Stomach (tissue), 4 donors: Measurements from ENCODE around the gene RND1.

Experiments
- EP300 ChIP-seq: sonication (generic); formaldehyde crosslinking; IDR thresholded peaks from one replicate; pipeline ENCODE4 v1.6.1; 2017; ENCODE audit warnings: antibody characterized with exemption
- POLR2A ChIP-seq, 4 donors: fragments of 450-650 bp; IDR thresholded peaks; one replicate each; pipeline ENCODE4 v1.6.1; 2016; ENCODE audit warnings: antibody characterized with exemption in 4 of 4, control low read depth in 2 of 4, mild to moderate bottlenecking in 1 of 4, moderate library complexity in 1 of 4
- TF ChIP-seq, protein P1 (sequence below), 7 experiments: fragments of 450-650 bp in 4 of 7; fragments of 200-600 bp in 3 of 7; sonication (generic) in 3 of 7; IDR thresholded peaks; one replicate each; pipeline ENCODE4 v1.5.1; 2016 to 2019; ENCODE audit warnings: antibody characterized with exemption in 7 of 7, control low read depth in 2 of 7, mild to moderate bottlenecking in 1 of 7

GRCh38 chr12:48827026-48827425 lies 38.6 kb downstream of the RND1 start:
- TF ChIP-seq, protein P1, sequence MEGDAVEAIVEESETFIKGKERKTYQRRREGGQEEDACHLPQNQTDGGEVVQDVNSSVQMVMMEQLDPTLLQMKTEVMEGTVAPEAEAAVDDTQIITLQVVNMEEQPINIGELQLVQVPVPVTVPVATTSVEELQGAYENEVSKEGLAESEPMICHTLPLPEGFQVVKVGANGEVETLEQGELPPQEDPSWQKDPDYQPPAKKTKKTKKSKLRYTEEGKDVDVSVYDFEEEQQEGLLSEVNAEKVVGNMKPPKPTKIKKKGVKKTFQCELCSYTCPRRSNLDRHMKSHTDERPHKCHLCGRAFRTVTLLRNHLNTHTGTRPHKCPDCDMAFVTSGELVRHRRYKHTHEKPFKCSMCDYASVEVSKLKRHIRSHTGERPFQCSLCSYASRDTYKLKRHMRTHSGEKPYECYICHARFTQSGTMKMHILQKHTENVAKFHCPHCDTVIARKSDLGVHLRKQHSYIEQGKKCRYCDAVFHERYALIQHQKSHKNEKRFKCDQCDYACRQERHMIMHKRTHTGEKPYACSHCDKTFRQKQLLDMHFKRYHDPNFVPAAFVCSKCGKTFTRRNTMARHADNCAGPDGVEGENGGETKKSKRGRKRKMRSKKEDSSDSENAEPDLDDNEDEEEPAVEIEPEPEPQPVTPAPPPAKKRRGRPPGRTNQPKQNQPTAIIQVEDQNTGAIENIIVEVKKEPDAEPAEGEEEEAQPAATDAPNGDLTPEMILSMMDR (IDR thresholded peaks at IDR 0.05): no peak
- TF ChIP-seq EP300: no peak
- no peak for TF ChIP-seq POLR2A (IDR thresholded peaks at IDR 0.05)
